ENCODE data around the gene IL5RA. TPM values are rescaled to one million over a fixed set of nuclear protein-coding genes. Genes with fewer than 3 reads are reported as not detected.

Gene IL5RA
- total RNA-seq, 1 donor from 2014 or later: not detected

DNA sequence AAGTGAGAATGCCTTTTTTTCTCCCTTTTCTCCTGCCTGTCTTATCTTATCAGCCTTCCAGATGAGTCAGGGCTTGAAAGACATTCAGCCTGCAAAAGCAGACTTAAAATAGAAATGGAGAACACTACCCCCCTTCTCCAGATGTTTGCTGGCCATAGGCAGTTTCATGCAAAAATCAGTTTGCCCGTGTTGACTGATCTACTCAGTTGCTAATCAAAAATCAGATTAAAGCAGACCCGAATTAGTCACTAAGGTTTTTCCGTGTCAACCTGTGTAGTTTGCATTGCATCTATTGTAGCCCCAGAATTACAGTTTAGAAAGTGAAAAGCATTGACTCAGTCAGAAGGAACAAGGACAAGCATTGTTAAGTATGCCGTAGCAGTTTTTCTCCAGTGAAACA, 56.2 kb downstream of the IL5RA start:
- H3K9me3 Mint-ChIP-seq: no peaks in the 10 kb centered on the region
- ATAC-seq (ENCODE audit: low read depth) (no peak), DNase-seq (no peak)
- no peak overlapping the region for H3K4me3 Mint-ChIP-seq
- H3K27me3 Mint-ChIP-seq: peaks cover 4% of the 10 kb centered on the region
- no peaks in the 10 kb centered on the region for H3K36me3 Mint-ChIP-seq (ENCODE audit: low read depth)
- TF ChIP-seq, protein P1, sequence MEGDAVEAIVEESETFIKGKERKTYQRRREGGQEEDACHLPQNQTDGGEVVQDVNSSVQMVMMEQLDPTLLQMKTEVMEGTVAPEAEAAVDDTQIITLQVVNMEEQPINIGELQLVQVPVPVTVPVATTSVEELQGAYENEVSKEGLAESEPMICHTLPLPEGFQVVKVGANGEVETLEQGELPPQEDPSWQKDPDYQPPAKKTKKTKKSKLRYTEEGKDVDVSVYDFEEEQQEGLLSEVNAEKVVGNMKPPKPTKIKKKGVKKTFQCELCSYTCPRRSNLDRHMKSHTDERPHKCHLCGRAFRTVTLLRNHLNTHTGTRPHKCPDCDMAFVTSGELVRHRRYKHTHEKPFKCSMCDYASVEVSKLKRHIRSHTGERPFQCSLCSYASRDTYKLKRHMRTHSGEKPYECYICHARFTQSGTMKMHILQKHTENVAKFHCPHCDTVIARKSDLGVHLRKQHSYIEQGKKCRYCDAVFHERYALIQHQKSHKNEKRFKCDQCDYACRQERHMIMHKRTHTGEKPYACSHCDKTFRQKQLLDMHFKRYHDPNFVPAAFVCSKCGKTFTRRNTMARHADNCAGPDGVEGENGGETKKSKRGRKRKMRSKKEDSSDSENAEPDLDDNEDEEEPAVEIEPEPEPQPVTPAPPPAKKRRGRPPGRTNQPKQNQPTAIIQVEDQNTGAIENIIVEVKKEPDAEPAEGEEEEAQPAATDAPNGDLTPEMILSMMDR (IDR thresholded peaks at IDR 0.05): no peak
- no peak overlapping the region for H3K27ac Mint-ChIP-seq
- CTCF ChIA-PET: no interaction called here
- POLR2A ChIA-PET: interaction anchor here (0.5 kb wide), 1 partner anchor 47 kb away, joined by 3 read pairs; no protein-coding TSS in a partner anchor
- intact Hi-C loops (cut with micrococcal nuclease): no loop called here
- H3K4me1 Mint-ChIP-seq: no peaks in the 10 kb centered on the region

DNA sequence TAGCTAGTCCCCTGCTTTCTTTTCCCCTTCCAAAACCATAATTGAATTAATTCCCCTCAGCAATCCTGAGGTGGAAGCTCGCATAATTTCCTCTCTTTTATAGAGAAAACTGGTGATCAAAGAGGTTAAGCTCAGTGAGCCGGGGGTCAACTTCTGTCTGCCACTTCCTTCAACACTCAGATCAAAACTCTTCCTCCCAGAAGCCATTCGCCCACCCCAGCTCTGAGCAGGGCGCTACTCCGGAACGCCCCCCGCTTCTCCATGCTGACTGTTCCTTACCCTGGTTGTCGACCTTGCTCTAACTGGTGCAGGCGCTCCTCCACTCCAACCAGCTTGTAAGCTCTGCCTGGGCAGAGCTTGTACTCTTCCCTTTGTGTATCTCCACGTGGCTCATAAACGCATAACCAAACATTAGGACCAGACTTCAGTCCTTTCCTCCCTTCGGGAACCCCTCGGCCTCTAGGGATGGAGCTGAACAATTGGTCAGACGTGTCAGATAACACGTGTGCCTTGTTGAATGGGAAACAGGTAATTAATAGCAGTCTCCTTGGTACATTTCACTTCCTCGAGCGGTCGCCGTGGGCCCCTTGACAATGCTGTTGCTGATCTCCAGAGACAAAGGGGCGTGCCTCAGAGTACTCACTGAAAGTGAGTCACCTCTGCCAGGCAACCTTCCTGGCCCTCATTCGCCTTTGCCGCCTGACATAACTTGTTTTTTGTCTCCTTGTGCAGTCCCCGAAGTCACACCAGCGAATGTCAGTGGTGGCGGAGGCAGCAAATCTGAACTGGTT, 71.8 kb downstream of the IL5RA start:
- Mint-ChIP-seq H3K4me3 (no peak overlapping the region), H3K36me3 (ENCODE audit: low read depth) (no peaks in the 10 kb centered on the region), H3K27me3 (peaks cover 8% of the 10 kb centered on the region), H3K4me1 (no peaks in the 10 kb centered on the region), H3K9me3 (no peaks in the 10 kb centered on the region), H3K27ac (no peak overlapping the region)
- intact Hi-C loops (cut with micrococcal nuclease): no loop called here
- ChIA-PET CTCF (interaction anchor here (0.7 kb wide), 1 partner anchor 96 kb away, joined by 3 read pairs; no protein-coding TSS in a partner anchor), POLR2A (no interaction called here)
- no peak for DNase-seq
- TF ChIP-seq, protein P1 (IDR thresholded peaks at IDR 0.05): no peak
- no peak for ATAC-seq (ENCODE audit: low read depth)

- peaks cover 8% of the 10 kb centered on the region for H3K27me3 Mint-ChIP-seq
- H3K9me3 Mint-ChIP-seq: no peaks in the 10 kb centered on the region
- ATAC-seq (ENCODE audit: low read depth) (no peak), DNase-seq (no peak)
- H3K27ac Mint-ChIP-seq: no peak overlapping the region
- ChIA-PET POLR2A (no interaction called here), CTCF (no interaction called here)
- H3K4me1 Mint-ChIP-seq: no peaks in the 10 kb centered on the region
- intact Hi-C loops (cut with micrococcal nuclease): no loop called here
- TF ChIP-seq, protein P1 (IDR thresholded peaks at IDR 0.05): no peak
- no peak overlapping the region for H3K4me3 Mint-ChIP-seq
- no peaks in the 10 kb centered on the region for H3K36me3 Mint-ChIP-seq (ENCODE audit: low read depth)
Observed at GRCh38 chr3:3037156-3037555, 73.0 kb downstream of the IL5RA start.

DNA sequence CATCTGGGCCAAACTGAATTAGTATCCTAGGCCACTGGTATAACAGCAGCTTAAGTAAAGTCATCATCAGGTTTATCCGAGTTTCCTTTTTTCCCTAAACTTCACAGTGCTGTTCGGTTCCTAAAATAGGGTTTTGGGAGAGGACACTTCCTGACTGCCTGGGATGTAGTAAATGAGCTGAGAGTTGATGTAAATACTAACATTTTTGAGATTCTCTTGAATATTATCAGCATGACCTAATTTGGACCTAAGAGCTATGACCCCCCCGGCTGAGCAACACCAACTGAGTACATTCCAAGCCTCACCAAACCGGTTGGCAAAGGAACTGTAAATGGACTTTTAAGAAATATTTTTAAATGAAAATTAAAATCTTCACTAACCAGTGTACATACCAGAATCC, 78.8 kb downstream of the IL5RA start:
- TF ChIP-seq, protein P1 (IDR thresholded peaks at IDR 0.05): no peak

GRCh38 chr3:3027976-3028567, 82.1 kb downstream of the IL5RA start:
- ChIA-PET CTCF (no interaction called here), POLR2A (no interaction called here)
- Mint-ChIP-seq H3K9me3 (no peaks in the 10 kb centered on the region), H3K4me3 (no peak overlapping the region), H3K4me1 (peaks cover 3% of the 10 kb centered on the region), H3K36me3 (ENCODE audit: low read depth) (no peaks in the 10 kb centered on the region), H3K27me3 (peaks cover 1% of the 10 kb centered on the region), H3K27ac (no peak overlapping the region)
- ATAC-seq (ENCODE audit: low read depth) (no peak), DNase-seq (no peak)
- intact Hi-C loops (cut with micrococcal nuclease): no loop called here
- TF ChIP-seq, protein P1 (IDR thresholded peaks at IDR 0.05): no peak

More for the DNA sequence above, 78.8 kb downstream of the IL5RA start:
- no peaks in the 10 kb centered on the region for H3K9me3 Mint-ChIP-seq
- H3K27me3 Mint-ChIP-seq: no peaks in the 10 kb centered on the region
- no peak for ATAC-seq (ENCODE audit: low read depth)
- peaks cover 3% of the 10 kb centered on the region for H3K4me1 Mint-ChIP-seq
- no peak for DNase-seq
- POLR2A ChIA-PET: no interaction called here
- CTCF ChIA-PET: no interaction called here
- intact Hi-C loops (cut with micrococcal nuclease): no loop called here
- no peaks in the 10 kb centered on the region for H3K36me3 Mint-ChIP-seq (ENCODE audit: low read depth)
- H3K4me3 Mint-ChIP-seq: no peak overlapping the region
- no peak overlapping the region for H3K27ac Mint-ChIP-seq
